HL-60 (cell line): ENCODE data around the gene DHX16.

Source experiments
- DNase-seq, 2 experiments: peaks; one replicate each; pipeline ENCODE4 v3.0.0-alpha.2; 2010 to 2020; ENCODE audit warnings: low read depth in 1 of 2, low spot score in 1 of 2
- H3K27ac ChIP-seq: fragments of 250-450 bp; sonication (Bioruptor Pico); replicated peaks from 2 replicates; pipeline ENCODE4 v1.5.1; 2020; ENCODE audit warnings: mild to moderate bottlenecking, moderate library complexity
- H3K27me3 ChIP-seq: fragments of 250-450 bp; sonication (Bioruptor Pico); 2 replicates; pipeline ENCODE4 v1.5.1; 2021; ENCODE audit warnings: mild to moderate bottlenecking, moderate library complexity; ENCODE audit not compliant: insufficient read depth, poor library complexity, severe bottlenecking
- H3K4me3 ChIP-seq: replicated peaks from 2 replicates; pipeline ENCODE4 v1.5.1; 2011; ENCODE audit warnings: mild to moderate bottlenecking, control low read depth, low read length; ENCODE audit not compliant: insufficient read depth
- GABPA ChIP-seq: IDR thresholded peaks from 2 replicates; pipeline ENCODE4 v1.6.1; 2012; ENCODE audit warnings: low read depth
- POLR2AphosphoS5 ChIP-seq: IDR thresholded peaks from 2 replicates; pipeline ENCODE4 v1.6.1; 2012; ENCODE audit warnings: low read depth
- SPI1 ChIP-seq: IDR thresholded peaks from 2 replicates; pipeline ENCODE4 v1.6.1; 2012; ENCODE audit warnings: low read depth, mild to moderate bottlenecking, borderline replicate concordance
- TF ChIP-seq, protein P1 (sequence below): IDR thresholded peaks from one replicate; pipeline ENCODE4 v1.5.1; 2011; ENCODE audit warnings: low read length, control low read depth, inconsistent platforms; ENCODE audit not compliant: insufficient read depth
- TF ChIP-seq, protein P2 (sequence below): IDR thresholded peaks from 2 replicates; pipeline ENCODE4 v1.6.1; 2012; ENCODE audit warnings: low read depth; ENCODE audit not compliant: insufficient replicate concordance

The DHX16 gene

DNA sequence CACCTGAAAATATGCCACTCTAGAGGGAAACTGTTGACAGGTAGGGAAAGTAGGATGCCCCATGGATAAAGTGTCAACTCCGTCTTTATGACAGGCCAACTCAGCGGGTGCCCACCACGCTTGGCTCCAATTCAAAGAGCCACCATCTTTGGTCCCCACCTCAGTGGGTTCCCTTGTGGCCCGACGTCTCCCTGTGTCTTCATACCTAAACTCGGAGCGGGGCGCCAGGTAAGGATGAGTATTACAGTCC lies 44.0 kb upstream of the DHX16 start:
- no peak for TF ChIP-seq GABPA
- TF ChIP-seq SPI1 = no peak
- H3K27me3 ChIP-seq = no peaks in the 10 kb centered on the region
- H3K4me3 ChIP-seq = peak overlapping the region; percentile 47
- H3K27ac ChIP-seq = peak overlapping the region; percentile 97
- no peak for DNase-seq

DNA sequence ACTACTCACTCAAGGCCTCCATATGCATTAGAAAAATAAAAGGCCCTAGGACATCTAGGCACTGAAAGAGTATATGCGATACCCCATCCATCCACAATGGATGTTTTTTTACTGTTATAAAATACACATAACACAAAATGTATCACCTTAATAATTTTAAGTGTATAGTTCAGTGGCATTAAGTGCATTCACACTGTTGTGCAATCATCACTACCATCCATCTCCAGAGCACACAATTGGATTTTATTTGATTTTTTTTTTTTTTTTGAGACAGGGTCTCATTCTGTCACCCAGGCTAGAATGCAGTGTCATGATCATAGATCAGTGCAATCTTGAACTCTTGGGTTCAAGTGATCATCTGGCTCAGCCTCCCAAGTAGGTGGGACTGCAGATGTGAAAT lies 41.5 kb upstream of the DHX16 start:
- TF ChIP-seq, protein P1, sequence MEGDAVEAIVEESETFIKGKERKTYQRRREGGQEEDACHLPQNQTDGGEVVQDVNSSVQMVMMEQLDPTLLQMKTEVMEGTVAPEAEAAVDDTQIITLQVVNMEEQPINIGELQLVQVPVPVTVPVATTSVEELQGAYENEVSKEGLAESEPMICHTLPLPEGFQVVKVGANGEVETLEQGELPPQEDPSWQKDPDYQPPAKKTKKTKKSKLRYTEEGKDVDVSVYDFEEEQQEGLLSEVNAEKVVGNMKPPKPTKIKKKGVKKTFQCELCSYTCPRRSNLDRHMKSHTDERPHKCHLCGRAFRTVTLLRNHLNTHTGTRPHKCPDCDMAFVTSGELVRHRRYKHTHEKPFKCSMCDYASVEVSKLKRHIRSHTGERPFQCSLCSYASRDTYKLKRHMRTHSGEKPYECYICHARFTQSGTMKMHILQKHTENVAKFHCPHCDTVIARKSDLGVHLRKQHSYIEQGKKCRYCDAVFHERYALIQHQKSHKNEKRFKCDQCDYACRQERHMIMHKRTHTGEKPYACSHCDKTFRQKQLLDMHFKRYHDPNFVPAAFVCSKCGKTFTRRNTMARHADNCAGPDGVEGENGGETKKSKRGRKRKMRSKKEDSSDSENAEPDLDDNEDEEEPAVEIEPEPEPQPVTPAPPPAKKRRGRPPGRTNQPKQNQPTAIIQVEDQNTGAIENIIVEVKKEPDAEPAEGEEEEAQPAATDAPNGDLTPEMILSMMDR = no peak
- TF ChIP-seq POLR2AphosphoS5 = no peak
- TF ChIP-seq GABPA = no peak
- TF ChIP-seq, protein P2, sequence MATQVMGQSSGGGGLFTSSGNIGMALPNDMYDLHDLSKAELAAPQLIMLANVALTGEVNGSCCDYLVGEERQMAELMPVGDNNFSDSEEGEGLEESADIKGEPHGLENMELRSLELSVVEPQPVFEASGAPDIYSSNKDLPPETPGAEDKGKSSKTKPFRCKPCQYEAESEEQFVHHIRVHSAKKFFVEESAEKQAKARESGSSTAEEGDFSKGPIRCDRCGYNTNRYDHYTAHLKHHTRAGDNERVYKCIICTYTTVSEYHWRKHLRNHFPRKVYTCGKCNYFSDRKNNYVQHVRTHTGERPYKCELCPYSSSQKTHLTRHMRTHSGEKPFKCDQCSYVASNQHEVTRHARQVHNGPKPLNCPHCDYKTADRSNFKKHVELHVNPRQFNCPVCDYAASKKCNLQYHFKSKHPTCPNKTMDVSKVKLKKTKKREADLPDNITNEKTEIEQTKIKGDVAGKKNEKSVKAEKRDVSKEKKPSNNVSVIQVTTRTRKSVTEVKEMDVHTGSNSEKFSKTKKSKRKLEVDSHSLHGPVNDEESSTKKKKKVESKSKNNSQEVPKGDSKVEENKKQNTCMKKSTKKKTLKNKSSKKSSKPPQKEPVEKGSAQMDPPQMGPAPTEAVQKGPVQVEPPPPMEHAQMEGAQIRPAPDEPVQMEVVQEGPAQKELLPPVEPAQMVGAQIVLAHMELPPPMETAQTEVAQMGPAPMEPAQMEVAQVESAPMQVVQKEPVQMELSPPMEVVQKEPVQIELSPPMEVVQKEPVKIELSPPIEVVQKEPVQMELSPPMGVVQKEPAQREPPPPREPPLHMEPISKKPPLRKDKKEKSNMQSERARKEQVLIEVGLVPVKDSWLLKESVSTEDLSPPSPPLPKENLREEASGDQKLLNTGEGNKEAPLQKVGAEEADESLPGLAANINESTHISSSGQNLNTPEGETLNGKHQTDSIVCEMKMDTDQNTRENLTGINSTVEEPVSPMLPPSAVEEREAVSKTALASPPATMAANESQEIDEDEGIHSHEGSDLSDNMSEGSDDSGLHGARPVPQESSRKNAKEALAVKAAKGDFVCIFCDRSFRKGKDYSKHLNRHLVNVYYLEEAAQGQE = no peak
- TF ChIP-seq SPI1 = no peak
- Histone ChIP-seq H3K27me3 (no peaks in the 10 kb centered on the region), H3K27ac (no peak overlapping the region), H3K4me3 (no peak overlapping the region)
- no peak for DNase-seq

DNA sequence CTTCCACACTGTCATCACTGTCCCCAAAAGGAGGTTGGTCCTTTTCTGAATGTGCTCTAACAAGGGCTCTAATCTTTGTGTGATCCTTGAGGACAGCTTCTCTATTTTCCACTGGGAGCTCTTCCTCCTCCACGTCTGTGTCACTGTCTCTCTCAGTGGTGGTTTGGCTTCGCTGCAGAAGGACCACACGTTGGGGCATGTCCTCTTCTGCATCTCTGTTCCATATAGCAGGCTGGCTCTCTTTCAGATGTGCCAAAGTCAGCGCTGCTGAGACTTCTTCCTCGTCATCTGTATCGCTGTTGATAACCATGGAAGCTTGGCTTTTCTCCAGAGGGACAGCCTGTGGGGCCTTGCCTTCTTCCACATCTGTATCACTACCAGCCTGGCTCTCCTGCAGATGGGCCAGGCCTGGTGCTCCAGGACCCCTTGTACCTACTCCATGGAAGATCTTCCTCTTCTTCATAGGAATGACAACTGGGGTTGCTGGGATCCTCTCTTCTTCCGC lies 39.7 kb upstream of the DHX16 start:
- no peak for DNase-seq
- Histone ChIP-seq H3K27ac (no peak overlapping the region), H3K4me3 (no peak overlapping the region), H3K27me3 (no peaks in the 10 kb centered on the region)
- TF ChIP-seq GABPA (no peak), SPI1 (no peak), POLR2AphosphoS5 (no peak)
- TF ChIP-seq, protein P2 = no peak
- TF ChIP-seq, protein P1 = no peak

DNA sequence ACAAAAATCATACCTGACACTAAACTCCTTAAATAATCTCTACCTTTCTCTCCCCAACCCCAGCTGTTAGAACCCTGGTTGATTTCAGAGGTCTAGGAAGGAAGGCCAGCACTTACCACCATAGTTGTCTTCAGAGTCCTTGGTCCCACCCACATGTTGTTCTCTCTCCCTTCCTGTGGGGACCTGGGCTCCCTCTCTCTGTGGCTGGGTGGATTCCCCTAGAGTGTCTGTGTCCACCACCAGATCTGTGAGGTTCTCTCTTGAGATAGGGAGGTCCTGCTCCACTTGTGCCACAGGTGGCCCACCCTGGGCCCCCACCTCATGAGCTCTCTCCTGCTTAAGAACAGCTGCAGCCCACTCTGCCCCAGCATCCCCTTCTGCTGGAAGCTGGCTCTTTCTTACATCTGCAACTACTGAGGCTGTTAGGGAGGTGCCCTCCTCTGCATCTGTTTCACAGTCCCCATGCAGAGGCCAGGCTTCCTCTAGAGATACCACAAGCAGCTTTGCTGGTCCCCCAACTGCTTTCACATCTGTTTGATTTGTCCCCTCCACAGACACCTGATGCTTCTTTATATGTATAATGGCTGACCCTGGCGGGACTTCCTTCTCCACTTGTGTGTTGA lies 39.1 kb upstream of the DHX16 start:
- no peak overlapping the region for H3K27ac ChIP-seq
- TF ChIP-seq, protein P2 = no peak
- no peak for TF ChIP-seq POLR2AphosphoS5
- no peak for TF ChIP-seq GABPA
- TF ChIP-seq, protein P1 = no peak
- TF ChIP-seq SPI1 = no peak
- H3K27me3 ChIP-seq = no peaks in the 10 kb centered on the region
- DNase-seq = no peak
- no peak overlapping the region for H3K4me3 ChIP-seq
